Activated naive CD4-positive, alpha-beta T cell treated with anti-CD3 and anti-CD28 coated beads, Interleukin-2, amount 10 ng/mL, durations not matched to agents 5 hours and 36 hours (primary cell): ENCODE measurements around the gene THAP3. TPM values are rescaled to one million over a fixed set of nuclear protein-coding genes. Genes with fewer than 3 reads are reported as not detected.

Experiments
- total RNA-seq, 2 experiments: library from RNA; stranded (reverse); gene quantifications; one replicate each; pipeline ENCODE4 v1.2.3, GENCODE V29; 2021

The THAP3 gene, protein sequence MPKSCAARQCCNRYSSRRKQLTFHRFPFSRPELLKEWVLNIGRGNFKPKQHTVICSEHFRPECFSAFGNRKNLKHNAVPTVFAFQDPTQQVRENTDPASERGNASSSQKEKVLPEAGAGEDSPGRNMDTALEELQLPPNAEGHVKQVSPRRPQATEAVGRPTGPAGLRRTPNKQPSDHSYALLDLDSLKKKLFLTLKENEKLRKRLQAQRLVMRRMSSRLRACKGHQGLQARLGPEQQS
- total RNA-seq: 10 to 100 TPM; 17.1 to 19.2 TPM

GRCh38 chr1:6624710-6625583 is at the start of gene THAP3:
TSS of gene THAP3 (plus strand) at chr1:6624868. CDS start at chr1:6625219, 351 bp downstream.

GRCh38 chr1:6579374-6580118 is 45.1 kb upstream of the THAP3 start, which contains the start of gene ZBTB48:
TSS of gene ZBTB48 (plus strand) at chr1:6579994. CDS start at chr1:6580610, 616 bp downstream.

DNA sequence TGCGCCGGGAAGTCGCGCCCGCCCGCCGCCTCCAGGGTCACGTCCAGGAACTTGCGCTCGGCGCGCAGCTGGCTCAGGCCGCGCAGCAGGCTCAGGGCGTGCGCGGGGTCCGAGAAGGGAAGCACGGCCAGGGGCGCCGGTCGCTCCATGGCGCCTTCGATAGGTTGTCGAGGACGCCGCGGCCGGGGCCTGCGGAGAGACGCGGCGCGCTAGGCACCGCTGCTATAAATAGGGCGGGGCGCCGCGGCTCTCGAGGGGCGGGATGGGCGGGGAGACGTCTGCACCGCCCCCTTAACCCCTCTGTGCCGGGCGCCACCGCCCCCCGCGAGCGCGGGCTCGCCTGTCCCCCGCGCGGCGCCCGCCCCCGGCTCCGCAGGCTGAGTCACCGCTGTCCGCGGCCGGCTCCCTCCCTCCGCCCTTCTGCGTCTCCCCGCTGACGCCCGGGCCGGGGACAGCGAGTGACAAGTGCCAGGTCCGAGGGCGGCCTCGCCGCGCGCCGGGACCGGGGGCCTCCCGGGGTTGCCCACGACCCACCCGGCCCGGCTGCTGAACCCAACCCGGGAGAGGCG is 21.9 kb upstream of the THAP3 start, which contains the start of gene KLHL21:
Gene KLHL21, minus strand, starts transcription at position 201 of the 569 bp plus-strand sequence. Its CDS starts 52 bp downstream, at position 149.

GRCh38 chr1:6613361-6614018 is 11.2 kb upstream of the THAP3 start, which contains the start of gene PHF13:
TSS of gene PHF13 (plus strand) at chr1:6613731. CDS start at chr1:6614067, 336 bp downstream.

Other genes with a start within 250 kb of the THAP3 start
- 10 to 100 TPM; 51.0 to 52.9 TPM for gene ACOT7, start 231.1 kb upstream of the THAP3 start, total RNA-seq
- under 1 TPM; 0.12 to 0.35 TPM for gene HES2, start 204.9 kb upstream of the THAP3 start, total RNA-seq
- 1 to 10 TPM; 1.2 to 1.4 TPM for gene ESPN, start 200.1 kb upstream of the THAP3 start, total RNA-seq
- gene TNFRSF25, start 158.7 kb upstream of the THAP3 start, total RNA-seq: 100 to 1,000 TPM; 121 to 122 TPM
- 1 to 10 TPM; 3.6 to 4.1 TPM for gene PLEKHG5, start 133.2 kb upstream of the THAP3 start, total RNA-seq
- gene NOL9, start 70.4 kb upstream of the THAP3 start, total RNA-seq: 10 to 100 TPM; 49.0 to 51.9 TPM
- not detected for gene TAS1R1, start 69.6 kb upstream of the THAP3 start, total RNA-seq
- gene ZBTB48, start 44.9 kb upstream of the THAP3 start, total RNA-seq: 10 to 100 TPM; 34.3 to 39.2 TPM
- 10 to 100 TPM; 24.5 to 25.4 TPM for gene KLHL21, start 22.0 kb upstream of the THAP3 start, total RNA-seq
- 10 to 100 TPM; 14.5 to 15.0 TPM for gene PHF13, start 11.1 kb upstream of the THAP3 start, total RNA-seq
- 10 to 100 TPM; 38.2 to 40.1 TPM for gene DNAJC11, start 76.9 kb downstream of the THAP3 start, total RNA-seq
- gene CAMTA1, start 160.6 kb downstream of the THAP3 start, total RNA-seq: 10 to 100 TPM; 40.5 to 42.3 TPM